Aorta (tissue), 5 donors: ENCODE measurements around the gene CREM. TPM values are rescaled to one million over a fixed set of nuclear protein-coding genes. Genes with fewer than 3 reads are reported as not detected.

Experiments used
- ATAC-seq: fragments of 200-7000 bp; cut with Tn5 transposase; one replicate; pipeline ENCODE4 v1.9.1; 2022; ENCODE audit warnings: moderate library complexity; ENCODE audit not compliant: low FRiP score
- DNase-seq, 2 donors: peaks; one replicate each; pipeline ENCODE4 v3.0.0-alpha.2; 2020
- H3K27ac ChIP-seq, 2 donors: one replicate each; pipeline ENCODE4 v1.5.1; 2013; ENCODE audit warnings: low read length in 2 of 2, mild to moderate bottlenecking in 2 of 2, moderate library complexity in 2 of 2, control low read depth in 1 of 2, inconsistent platforms in 1 of 2, low read depth in 1 of 2
- H3K27me3 ChIP-seq, 2 donors: one replicate each; pipeline ENCODE4 v1.6.1; 2013; ENCODE audit warnings: control low read depth in 1 of 2, low read length in 1 of 2, mild to moderate bottlenecking in 1 of 2, moderate library complexity in 1 of 2; ENCODE audit not compliant: insufficient read depth in 2 of 2, control insufficient read depth in 1 of 2
- H3K36me3 ChIP-seq, 2 donors: one replicate each; pipeline ENCODE4 v1.6.1; 2013; ENCODE audit warnings: control low read depth in 1 of 2, low read length in 1 of 2, mild to moderate bottlenecking in 1 of 2; ENCODE audit not compliant: insufficient read depth in 2 of 2, control insufficient read depth in 1 of 2
- H3K4me1 ChIP-seq, 2 donors: one replicate each; pipeline ENCODE4 v1.6.1; 2013; ENCODE audit warnings: low read length in 2 of 2, control low read depth in 1 of 2, mild to moderate bottlenecking in 1 of 2, moderate library complexity in 1 of 2; ENCODE audit not compliant: insufficient read depth in 2 of 2, control insufficient read depth in 1 of 2
- H3K4me3 ChIP-seq, 2 donors: one replicate each; pipeline ENCODE4 v1.5.1; 2013; ENCODE audit warnings: low read length in 2 of 2, control low read depth in 1 of 2, mild to moderate bottlenecking in 1 of 2
- H3K9me3 ChIP-seq: one replicate; pipeline ENCODE4 v1.6.1; 2013; ENCODE audit warnings: mild to moderate bottlenecking, low read length; ENCODE audit not compliant: control insufficient read depth
- WGBS, 2 donors: extraction: QIAGEN DNeasy Blood & Tissue Kit; methylation state at CpG; one replicate each; pipeline ENCODE4 v1.1.7; 2013; 5-methylcytosine and 5-hydroxymethylcytosine counted together
- intact Hi-C, 2 donors: fragments of 100-400 bp; cut with DNase I; formaldehyde crosslinking; loops; one replicate each; pipeline versions ENCODE4 v1.14.2 to v1.15.0; 2022
- polyA plus RNA-seq, 2 donors: library from polyadenylated mRNA; stranded (reverse); fragments of 200-250 nt; gene quantifications; one replicate each; pipeline ENCODE4 v1.2.3, GENCODE V29; 2013
- total RNA-seq, 2 donors: library from RNA; stranded (reverse); fragmentation: NEBNext Ultra II Directional; extraction: Animal tissue kit (Norgen Biotek cat#: 25700); gene quantifications; one replicate each; pipeline ENCODE4 v1.2.1, GENCODE V29; 2021
- donor health status: healthy with polysubstance abuse.
- donor health status: Bipolar disorder and iron deficiency.
- donor health status: DM: no; HTN: no; CAD: no.
- donor health status: DM: no; HTN: no; CAD: no.
- donor health status: DM: yes; HTN: yes; CAD: no.

CREM gene
- total and polyA plus RNA-seq, 4 donors, result 38.9 to 71.5 (median 47.2) TPM

GRCh38 chr10:35192645-35193249 lies 66.1 kb downstream of the CREM start:
- intact Hi-C loops, result no loop called here
- 74 to 76% methylated on average over 3 of the region's 3 CpGs for WGBS, 2 donors
- no peak overlapping the region for H3K27ac ChIP-seq

GRCh38 chr10:35194471-35194870 lies 67.8 kb downstream of the CREM start:
- H3K9me3 ChIP-seq, result no peaks in the 10 kb centered on the region
- no peaks in the 10 kb centered on the region for H3K4me1 ChIP-seq
- H3K4me3 ChIP-seq, result no peak overlapping the region
- no peaks in the 10 kb centered on the region for H3K36me3 ChIP-seq
- ATAC-seq (no peak), DNase-seq (no peak)
- no peak overlapping the region for H3K27ac ChIP-seq
- intact Hi-C loops, result loop anchor here in 1 of 2 donors (2.0 kb wide), 1 partner anchor 68 kb away; the partner anchor contains the start of gene CREM
- H3K27me3 ChIP-seq, result no peaks in the 10 kb centered on the region

More at GRCh38 chr10:35192645-35193249, 66.1 kb downstream of the CREM start:
- Histone ChIP-seq H3K9me3 (no peaks in the 10 kb centered on the region), H3K36me3 (no peaks in the 10 kb centered on the region), H3K27me3 (no peaks in the 10 kb centered on the region), H3K4me3 (no peak overlapping the region), H3K4me1 (no peaks in the 10 kb centered on the region)
- ATAC-seq, result no peak
- no peak for DNase-seq

- no peaks in the 10 kb centered on the region for H3K36me3 ChIP-seq
- DNase-seq (no peak), ATAC-seq (no peak)
- intact Hi-C loops, result loop anchor here (1.0 to 2.0 kb wide), 2 partner anchors 68 kb away; partner anchors contain the start of gene CREM (in 1 of the 2)
- H3K4me3 ChIP-seq, result peak overlapping the region in 1 of 2 donors; percentile 38
- peak overlapping the region; percentile 57 to 88 for H3K27ac ChIP-seq
- H3K27me3 ChIP-seq, result no peaks in the 10 kb centered on the region
- H3K4me1 ChIP-seq, result no peaks in the 10 kb centered on the region
- WGBS, 2 donors, result 63 to 78% methylated on average over 1 of the region's 1 CpG
- no peaks in the 10 kb centered on the region for H3K9me3 ChIP-seq
These were observed 68.3 kb downstream of the CREM start for GRCh38 chr10:35194906-35195305.

- no peaks in the 10 kb centered on the region for H3K9me3 ChIP-seq
- 0 to 1% methylated on average over 15 of the region's 15 CpGs for WGBS, 2 donors
- peak overlapping the region; percentile 88 to 98 for H3K27ac ChIP-seq
- intact Hi-C loops, result loop anchor here (1.0 to 2.0 kb wide), 2 partner anchors 68 to 69 kb away; partner anchors contain the start of gene CREM (in 1 of the 2)
- H3K36me3 ChIP-seq, result no peaks in the 10 kb centered on the region
- no peaks in the 10 kb centered on the region for H3K27me3 ChIP-seq
- H3K4me3 ChIP-seq, result peak overlapping the region; percentile 38 to 88
- peak in 1 of 2 donors; percentile 81 for DNase-seq
- peak; percentile 93 for ATAC-seq
- no peaks in the 10 kb centered on the region for H3K4me1 ChIP-seq
These were observed 69.0 kb downstream of the CREM start for GRCh38 chr10:35195361-35196306.

GRCh38 chr10:35200487-35200886 lies 73.8 kb downstream of the CREM start:
- Histone ChIP-seq H3K27ac (no peak overlapping the region), H3K4me3 (no peak overlapping the region), H3K36me3 (no peaks in the 10 kb centered on the region), H3K9me3 (no peaks in the 10 kb centered on the region), H3K4me1 (no peaks in the 10 kb centered on the region), H3K27me3 (no peaks in the 10 kb centered on the region)
- ATAC-seq (no peak), DNase-seq (no peak)
- WGBS, 2 donors, result 50 to 64% methylated on average over 1 of the region's 1 CpG
- intact Hi-C loops, result no loop called here

- no peaks in the 10 kb centered on the region for H3K9me3 ChIP-seq
- no peaks in the 10 kb centered on the region for H3K27me3 ChIP-seq
- ATAC-seq (no peak), DNase-seq (no peak)
- intact Hi-C loops, result no loop called here
- no peaks in the 10 kb centered on the region for H3K4me1 ChIP-seq
- 86 to 90% methylated on average over 4 of the region's 4 CpGs for WGBS, 2 donors
- H3K4me3 ChIP-seq, result no peak overlapping the region
- no peak overlapping the region for H3K27ac ChIP-seq
- H3K36me3 ChIP-seq, result no peaks in the 10 kb centered on the region
These were observed 74.6 kb downstream of the CREM start for GRCh38 chr10:35201234-35201633.

- intact Hi-C loops, result no loop called here
- no peak overlapping the region for H3K27ac ChIP-seq
- H3K4me1 ChIP-seq, result no peaks in the 10 kb centered on the region
- ATAC-seq (no peak), DNase-seq (no peak)
- H3K36me3 ChIP-seq, result no peaks in the 10 kb centered on the region
- no peak overlapping the region for H3K4me3 ChIP-seq
- no peaks in the 10 kb centered on the region for H3K9me3 ChIP-seq
- no peaks in the 10 kb centered on the region for H3K27me3 ChIP-seq
These were observed 75.4 kb downstream of the CREM start for GRCh38 chr10:35202050-35202449.

- no peak for DNase-seq
- H3K4me1 ChIP-seq, result no peaks in the 10 kb centered on the region
- no peak overlapping the region for H3K27ac ChIP-seq
- no peak for ATAC-seq
- no peaks in the 10 kb centered on the region for H3K9me3 ChIP-seq
- WGBS, 2 donors, result 87 to 90% methylated on average over 4 of the region's 4 CpGs
- H3K27me3 ChIP-seq, result no peaks in the 10 kb centered on the region
- H3K4me3 ChIP-seq, result no peak overlapping the region
- H3K36me3 ChIP-seq, result no peaks in the 10 kb centered on the region
- intact Hi-C loops, result no loop called here
These were observed 77.1 kb downstream of the CREM start for GRCh38 chr10:35203745-35204144.
